Pulmonary artery endothelial cell (primary cell): ENCODE data around the gene CCL1. TPM values are rescaled to one million over a fixed set of nuclear protein-coding genes. Genes with fewer than 3 reads are reported as not detected.

ENCODE experiments used
- DNase-seq: peaks from one replicate; pipeline ENCODE4 v3.0.0-alpha.2; 2011; ENCODE audit warnings: low read depth, low spot score
- total RNA-seq: library from RNA; depleted of rRNA; stranded (reverse); fragments of >200 nt; gene quantifications from 2 replicates; pipeline ENCODE4 v1.2.3, GENCODE V29; 2014

CCL1 gene
- total RNA-seq, 1 donor from 2014 or later: not detected

DNA sequence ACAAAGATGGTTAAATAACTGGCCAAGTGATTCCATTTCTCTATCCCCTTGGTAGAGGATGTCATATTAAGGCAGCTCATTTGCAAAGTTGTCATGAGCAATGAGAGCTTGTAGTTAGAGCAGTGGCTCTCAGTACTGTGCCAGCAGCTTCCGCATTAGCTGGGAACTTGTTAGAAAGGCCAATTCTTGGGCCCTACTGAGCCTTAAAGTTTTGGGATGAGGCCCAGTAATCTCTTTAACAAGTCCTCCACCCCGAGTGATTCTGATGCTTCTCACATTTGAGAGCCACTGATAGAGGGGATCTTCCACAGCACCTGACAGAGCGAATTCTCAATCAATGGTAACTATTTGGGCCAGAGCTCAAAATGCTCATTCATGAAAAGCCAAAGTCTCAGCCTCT lies 20.2 kb upstream of the CCL1 start:
- no peak for DNase-seq

DNA sequence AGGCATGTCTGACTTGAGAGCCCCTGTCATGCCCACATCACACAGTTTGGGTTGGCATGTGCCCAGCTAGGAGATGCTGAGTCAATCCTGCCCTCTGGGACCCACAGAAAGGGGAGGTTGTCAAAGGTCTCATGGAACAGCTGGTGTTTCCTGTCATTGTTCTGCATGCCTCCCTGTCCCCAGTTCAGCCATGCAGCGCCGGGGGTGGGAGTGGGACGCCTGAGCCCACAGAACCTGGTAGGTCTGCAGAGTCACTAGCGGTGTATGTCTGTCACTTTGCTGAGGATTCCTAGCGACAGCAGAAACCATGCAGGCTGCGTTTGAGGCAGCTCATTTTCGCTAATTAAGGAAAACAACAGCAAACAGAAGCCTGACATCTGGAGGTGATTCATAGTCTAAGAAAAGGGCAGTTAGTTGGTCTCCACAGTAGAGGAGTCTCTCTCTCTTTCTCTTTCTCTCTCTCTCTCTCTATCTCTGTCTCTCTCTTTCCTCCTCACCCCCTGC lies 19.6 kb upstream of the CCL1 start:
- DNase-seq: peak; percentile 78

DNA sequence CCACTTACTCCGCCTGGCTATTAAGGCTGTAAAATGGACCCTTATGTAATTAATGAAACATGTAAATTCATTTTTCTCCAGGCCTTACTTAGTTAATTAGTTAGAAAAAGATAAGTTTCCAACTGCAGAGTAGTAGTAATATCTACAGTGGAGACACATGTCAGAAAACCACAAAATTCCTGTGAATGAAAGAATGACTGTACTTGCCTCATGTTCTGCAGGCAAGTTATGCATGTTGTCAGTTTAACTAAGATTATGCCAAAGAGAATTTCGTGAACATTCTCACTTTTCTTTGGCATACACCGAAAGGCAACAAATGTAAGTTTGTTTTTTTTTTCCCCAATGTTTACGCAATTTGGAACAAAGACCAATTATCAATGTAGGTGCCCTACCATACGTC lies 16.8 kb upstream of the CCL1 start:
- DNase-seq: no peak

DNA sequence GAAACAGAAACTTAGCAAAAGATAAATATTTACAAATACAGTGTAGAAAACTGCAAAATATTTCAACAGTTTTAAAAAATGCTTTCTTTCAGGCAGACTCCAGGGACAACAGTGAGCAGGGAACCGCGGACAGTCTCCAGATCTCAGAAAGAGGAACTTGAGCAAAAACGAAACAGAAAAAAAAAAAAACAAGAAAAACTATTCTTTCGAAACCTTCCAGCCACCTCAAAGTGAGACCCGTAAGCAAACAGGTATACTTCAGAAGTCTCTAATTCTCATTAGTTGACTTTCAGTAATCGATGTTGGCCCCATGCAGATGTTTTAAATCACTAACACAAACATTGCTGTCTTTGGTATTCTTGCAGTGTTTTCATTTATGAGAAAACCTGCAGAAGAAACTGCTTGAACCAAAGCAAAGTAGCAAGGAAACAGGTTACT lies 15.7 kb upstream of the CCL1 start:
- DNase-seq: no peak

DNA sequence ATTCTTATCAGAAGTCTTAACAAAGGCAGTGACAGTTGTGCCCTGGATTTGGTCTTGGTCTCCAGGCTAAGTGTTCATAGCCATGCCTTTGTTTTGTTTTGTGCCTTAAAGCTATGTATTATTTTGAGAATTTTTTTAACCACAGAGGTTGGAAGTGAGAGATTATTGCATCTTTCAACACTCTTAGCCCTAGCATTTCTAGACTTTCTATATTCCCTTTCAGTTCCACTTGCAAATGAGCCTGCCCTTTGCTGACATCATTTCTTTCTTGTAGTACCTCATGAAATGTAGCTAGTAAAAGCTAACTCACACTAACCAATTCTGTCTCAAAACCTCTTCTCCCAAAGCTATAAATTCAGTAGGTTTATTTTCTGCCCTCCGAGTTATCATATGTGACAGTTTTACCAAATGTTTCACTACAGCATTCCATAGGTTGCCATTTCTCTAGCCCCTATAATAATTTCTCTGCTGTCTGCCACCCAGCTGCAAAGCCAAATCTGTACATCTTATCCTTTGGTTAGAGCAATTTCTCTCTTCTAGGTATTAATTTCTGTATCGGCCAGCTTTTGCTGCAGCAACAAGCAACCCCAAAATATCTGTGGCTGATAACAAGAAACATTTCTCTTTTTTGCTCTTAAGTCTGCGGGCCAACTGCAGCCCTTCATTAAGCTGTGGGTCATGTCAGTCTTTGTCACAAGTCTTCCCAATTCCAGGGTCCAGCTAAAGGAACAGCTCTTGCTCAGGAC lies 14.2 kb upstream of the CCL1 start:
- no peak for DNase-seq

DNA sequence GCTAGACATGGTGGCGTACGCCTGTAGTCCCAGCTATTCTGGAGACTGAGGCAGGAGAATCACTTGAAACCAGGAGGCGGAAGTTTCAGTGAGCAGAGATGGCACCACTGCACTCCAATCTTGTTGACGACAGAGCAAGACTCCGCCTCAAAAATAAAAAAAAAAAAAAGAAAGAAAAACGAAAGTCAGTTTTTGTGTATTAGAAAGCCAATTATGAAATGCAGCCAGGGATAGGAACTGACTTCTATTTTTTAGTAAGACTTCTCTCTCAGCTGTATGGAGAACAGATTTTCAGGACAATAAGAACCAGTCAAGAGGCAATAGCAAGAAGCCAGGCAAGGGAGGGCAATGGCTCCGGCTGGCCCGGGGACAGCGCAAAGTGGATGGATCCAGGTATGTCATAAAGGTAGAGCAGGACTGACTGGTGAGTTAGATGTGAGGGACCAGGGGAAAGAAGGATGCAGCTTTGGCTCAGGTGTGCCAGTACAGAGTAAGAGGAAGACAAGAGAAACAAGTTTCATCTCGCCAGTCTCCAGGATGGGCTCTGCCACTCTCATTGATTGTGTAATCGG lies 12.5 kb upstream of the CCL1 start:
- DNase-seq: no peak

DNA sequence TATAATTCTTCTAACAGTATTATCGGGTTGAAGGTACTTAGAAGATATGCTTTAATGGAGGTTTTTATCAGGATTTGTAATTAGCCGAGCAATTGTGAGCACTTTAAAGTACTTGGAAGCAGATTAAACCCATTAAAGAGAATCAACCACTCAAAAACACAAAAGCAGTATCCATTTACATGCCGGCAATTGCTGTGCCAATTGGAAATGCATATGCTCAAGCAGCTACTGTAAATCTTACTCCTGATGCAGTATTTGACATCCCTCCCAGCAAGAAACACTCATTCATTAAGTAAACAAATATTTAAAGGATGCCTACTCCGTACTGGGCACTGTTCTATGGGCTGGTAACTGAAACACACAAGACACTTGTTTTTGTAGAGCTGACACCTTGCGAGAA lies 11.4 kb upstream of the CCL1 start:
- no peak for DNase-seq

DNA sequence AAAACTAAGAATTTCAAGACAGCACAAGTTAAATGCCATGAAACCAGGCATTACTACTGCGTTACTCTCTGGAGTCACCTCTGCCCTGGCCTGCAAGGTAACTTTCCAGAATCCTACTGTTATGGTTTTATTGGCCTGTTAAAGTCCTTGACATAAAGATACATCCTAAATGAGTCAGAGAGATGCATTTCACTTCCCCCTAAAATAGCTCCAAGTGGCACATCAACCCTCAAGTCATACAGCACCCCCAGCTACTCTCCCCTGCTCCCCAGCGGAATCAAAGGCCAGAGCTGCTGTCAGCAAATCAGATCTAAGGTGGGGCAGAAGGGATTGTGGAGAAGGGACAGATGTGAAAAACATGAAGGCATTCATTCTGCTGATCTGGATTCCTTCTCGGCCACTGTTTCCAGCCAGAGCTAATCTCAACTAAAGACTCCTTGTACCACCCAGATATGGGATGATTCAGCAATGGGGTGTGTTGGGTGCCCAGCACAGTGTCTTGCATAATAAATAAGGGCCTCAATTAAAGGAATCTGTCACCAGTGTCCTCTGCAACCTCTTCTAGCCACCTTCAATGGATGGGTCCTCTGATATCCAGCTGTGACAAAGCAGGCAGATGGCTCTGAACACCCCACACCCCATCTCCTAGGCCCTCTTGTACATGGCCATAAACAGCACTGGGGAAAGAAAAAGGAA lies 8.5 kb upstream of the CCL1 start:
- no peak for DNase-seq

DNA sequence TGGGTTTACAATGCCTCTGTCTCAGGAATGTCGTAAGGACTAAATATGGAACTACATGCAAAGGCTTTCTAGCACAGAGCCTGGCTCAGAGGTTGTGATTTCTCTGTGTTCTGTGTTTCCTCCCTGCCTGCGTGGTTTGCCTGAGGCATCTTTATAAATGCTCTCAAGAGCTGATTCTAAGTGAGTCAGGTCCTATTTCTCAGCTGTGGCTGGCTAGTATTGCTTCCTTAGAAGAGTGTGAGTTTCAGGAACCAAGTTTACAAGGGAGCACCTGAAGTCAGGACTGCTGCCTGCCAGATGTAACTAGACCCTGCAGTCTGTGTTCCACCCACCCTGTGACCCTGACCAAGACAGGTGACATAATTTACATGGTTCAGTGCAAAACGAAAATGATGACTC lies 8.0 kb upstream of the CCL1 start:
- DNase-seq: no peak

DNA sequence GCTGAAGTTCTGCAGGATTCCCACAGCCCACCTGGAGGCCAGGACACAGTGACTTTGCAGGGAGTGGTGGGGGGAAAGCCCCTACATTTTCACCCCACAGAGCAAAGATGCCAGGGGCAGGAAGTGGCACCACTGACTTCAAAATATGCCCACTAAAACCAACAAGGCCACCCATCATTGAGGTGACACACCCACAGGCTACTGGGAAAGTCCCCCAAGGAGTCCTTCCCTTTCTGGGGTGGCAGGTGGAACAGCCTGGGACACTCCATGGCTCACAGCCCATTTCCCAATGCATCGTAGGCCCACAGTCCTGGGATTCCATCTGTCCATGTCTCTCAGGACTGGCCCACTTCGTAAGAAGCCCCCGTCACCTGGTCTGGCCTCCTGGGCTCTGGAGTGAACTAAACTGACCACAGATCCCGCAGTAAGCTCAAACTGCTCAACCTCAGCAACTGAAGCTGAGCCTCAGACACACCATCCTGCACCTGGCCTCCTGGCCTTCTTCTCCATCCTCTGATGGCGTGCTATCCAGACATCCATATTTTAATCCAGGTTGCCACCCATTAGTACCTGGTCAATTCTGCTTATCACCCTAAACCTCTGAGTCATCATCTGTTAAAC lies 7.5 kb upstream of the CCL1 start:
- no peak for DNase-seq

DNA sequence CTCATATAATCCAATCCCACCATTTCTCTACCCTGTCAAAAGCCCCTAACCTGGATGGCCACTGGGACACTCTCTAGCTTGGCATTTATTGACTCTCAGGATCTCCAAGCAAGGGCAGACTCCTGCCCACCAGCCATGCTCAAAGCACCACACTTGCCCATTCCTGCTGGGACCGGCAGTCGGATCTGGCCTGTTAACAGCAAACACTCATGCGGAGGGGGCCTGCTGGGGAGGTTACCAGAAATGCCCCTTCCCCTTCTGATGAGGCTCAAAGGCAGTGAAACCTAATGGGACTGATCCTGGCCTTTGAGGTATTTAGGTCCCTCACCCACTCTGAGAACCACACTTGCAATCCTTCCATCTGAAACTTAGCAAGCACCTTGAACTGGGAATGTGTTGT lies 6.5 kb upstream of the CCL1 start:
- DNase-seq: no peak

DNA sequence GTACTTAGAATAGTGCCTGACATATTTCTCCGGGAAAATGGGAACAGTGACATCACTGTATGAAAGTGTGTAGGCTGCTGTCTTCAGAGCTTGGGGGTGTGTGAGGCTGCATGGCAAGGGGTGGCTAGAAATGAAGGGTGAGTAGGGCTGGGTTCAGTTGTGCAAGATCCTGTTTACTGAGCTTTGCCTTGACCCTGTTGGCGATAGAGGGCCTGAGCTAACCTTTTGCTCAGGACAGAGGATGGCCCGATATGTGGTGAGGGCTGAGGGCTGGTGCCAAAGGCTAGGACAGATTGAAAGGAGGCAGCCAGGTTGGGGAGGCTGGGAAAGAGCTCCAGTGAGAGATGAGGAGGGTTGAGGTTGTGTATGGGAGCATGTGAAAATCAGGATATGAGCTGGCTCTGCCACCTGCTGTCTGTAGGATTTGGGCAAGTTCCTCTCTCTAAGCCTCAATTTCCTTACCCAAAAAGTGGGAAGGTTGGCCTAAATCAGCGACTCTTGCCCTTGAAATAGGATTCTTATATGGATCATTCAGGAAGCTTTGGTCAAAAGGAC lies 6.0 kb upstream of the CCL1 start:
- no peak for DNase-seq

DNA sequence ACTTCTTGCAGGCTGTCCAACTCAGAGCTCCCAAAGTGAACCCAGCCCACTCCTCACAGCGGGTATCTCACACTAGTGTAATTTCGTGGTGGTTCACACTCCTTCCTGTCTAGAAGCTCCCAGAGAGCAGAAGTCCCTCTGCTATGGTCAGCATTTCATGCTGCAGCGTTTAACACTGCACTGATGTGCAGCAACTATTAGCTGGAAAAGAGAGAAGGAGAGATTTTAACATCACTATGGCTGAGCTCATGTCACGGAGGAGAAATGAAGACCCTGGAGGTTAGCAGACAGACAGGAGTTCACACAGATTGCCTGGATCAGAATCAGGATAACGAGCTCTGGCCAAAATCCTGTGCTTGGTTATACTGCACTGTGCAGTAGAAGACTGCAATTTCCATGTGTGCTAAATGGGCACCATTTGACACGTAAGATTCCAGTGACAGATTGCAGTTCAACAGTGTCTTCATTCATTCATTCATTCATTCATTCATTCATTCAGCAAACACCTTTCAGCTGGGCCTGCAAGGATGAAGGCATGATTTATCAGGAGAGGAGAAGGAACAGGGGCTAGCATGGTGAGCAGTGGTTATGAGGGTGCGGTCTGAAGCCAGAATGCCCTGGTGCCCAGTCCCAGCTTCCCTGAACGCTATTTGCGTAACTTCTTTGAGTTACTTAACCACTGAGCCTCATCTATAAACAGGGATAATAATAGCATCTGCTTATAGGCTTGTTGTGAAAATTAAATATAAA lies 5.3 kb upstream of the CCL1 start:
- no peak for DNase-seq

DNA sequence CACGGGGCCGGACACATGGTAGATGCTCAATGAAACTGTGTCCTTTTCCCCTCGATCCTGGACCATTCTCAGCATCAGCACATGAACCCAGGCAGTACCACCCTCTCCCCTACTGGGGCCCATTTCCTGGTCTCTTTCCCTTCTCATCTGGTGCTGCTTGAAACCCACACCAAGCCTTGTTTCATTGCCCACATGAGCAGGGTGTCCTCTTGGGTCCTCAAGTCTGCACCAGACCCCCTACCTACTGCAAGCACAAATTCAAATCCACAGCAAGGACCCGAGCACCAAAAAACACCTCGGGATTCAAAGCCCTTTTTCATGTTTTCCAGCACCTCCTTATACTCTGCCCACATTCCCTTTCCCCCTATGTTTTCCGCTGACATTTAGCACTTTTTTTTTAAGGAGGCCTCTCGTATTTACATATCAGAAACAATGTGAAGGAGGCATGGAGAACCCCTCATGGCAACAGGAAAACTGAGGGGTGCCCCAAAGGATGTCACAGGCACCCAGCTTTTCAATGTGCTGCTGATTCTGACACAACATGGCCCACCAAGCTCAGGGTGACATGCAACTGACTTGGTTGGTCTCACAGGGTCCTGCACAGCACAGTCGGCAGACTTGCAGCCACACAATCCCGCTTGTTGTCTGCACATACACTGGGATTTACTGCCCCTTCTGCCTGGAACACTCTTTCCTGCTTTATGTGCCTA lies 4.6 kb upstream of the CCL1 start:
- DNase-seq: no peak

DNA sequence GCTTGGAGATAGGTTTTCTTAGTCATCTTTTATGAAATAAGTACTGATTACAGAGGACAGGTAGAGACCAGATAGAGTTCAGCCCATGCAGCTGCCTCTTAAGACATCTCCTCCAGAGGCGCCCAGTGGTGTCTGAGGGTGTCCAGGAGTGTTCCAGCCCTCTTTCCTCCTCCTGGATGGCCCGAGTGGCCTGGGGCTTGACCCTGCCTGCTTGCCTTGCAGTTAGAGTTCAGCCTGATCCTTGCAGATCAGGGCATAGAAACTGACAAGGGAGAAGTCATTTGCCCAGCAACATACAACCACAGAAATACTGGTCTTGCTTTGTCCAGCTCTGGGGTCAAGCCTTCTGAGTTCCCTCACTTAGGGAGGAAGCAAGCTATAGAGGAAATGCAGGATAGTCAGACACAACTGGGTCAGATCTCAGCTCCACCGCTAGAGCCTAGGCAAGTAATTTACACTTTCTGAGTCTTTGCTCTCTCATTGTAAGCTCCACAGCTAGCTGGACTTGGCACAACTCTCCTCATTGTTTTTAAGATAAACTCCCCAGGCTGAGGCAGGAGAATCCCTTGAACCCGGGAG lies 3.6 kb upstream of the CCL1 start:
- no peak for DNase-seq

DNA sequence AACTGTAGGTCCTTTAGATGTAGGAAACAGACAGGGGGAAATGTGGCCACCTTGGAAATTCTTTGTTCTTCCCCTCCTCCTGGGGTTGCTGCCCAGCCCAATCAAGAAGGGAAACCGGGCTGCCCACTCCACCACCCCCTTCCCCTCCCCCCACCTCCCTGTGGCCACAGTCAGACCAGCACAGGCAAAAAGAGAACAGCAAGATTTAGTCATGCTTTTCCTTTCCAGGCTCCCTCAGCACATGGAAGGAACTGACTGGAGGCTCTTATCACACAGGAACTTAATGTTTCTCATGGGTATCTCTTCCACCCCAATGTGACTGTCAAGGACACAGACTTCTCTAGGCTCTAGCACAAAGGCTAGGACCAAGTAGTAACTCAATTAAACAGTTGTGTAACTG lies 3.0 kb upstream of the CCL1 start:
- no peak for DNase-seq

DNA sequence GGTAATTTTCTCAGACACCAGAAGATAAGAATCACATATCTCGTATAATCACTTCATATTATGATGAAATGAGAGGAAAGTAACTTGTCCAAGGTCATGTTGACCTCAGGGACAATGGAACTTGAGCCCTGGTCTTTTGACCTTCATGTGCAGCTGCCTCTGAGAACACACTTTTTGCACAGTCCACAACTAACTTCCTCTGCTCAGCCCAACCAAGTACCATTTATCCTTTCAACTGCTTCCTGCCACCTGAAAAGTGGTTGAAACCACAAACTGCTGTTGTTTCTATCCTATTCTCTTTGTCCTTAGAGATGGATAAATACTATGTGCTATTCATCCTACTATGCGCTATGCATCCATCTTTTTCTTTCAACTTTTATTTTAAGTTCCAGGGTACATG lies 2.3 kb upstream of the CCL1 start:
- no peak for DNase-seq

DNA sequence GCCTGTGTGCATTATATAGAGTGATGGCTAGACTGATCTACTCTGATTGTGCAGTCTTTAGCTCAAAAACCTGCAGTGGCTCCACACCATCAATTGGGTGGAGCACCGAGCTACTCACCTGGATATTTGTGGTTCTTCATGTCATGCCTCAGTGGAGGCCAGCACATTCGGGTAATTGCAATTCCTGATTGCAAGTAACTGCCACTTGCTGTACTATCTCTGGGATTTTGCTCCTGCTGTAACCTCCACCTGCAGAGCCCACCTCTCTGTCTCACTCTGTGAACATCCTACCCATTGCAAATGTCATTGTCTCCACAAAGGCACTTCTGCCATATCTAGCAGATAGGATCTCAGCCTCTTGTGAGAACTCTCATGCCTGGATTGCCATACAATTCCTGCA lies 1.7 kb upstream of the CCL1 start:
- no peak for DNase-seq

DNA sequence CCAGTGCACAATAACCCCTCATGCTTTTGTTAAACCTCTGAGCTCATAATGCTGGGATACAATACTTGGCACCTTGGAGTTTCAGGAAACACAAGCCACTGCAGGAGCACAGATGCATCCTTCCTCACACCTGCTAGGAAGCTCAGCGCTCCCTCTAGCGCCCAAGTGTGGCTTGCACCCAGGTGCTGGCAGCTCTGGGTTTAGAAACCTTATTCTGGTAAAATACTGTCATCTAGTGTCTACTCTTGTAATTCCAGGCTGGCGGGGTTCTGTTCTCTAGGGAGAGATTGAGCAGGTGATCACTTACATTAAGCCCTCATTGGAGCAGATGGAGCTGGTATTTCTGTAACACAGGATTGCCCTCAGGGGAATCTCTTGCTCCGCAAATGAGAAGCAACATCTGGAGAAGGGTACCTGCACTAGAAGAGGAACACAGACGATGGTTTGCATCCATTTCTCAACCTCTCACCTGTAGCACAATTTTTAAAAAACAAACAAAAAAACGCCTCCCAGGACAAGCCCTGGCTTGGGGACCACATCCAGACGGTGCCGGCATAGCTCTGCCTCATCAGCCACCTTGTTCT lies 1.5 kb downstream of the CCL1 start:
- peak; percentile 88 for DNase-seq
